GM18868 (cell line): Measurements from ENCODE around the gene SSBP3.

Experiments used
- ATAC-seq: cut with Tn5 transposase; IDR thresholded peaks from one replicate; pipeline ENCODE4 v1.9.1; 2021; ENCODE audit warnings: mild to moderate bottlenecking, moderate library complexity; ENCODE audit not compliant: unreplicated experiment

The SSBP3 gene

DNA sequence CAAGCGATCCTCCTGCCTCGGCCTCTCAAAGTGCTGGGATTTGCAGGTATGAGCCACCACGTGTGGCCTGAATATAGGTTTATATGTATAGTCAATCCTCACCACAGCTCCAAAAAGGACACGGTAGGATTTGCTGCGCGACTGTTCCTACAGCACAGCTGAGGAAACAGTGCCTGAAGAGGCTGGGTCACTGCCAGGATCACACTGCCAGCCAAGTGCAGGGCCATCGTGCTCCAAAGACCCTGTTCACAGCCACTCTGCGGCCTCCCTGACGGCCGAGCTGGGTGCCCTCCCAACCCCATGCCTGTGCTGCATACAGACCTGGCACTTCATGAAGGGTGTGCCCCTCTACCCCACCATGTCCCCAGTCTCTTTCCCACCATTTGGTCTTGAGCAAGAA lies 134.9 kb downstream of the SSBP3 start:
- no peak for ATAC-seq

DNA sequence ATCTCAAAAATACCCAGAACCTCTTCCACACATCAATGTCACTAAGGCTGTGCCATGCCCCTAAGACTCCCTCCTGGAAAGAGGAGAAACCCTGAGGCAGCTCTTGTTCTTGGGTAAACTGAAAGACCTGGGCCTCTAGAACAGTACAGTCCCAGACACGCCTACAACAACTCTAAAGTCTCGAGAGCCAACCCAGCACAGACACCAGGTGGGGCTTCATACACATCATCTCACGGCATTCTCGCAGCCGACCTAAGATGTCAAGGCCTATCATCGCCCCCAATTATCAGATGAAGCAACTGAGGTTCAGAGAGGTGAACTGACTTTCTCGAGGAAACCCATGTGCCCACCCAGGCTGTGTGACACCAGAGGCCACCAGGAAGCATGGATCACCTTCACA lies 135.7 kb downstream of the SSBP3 start:
- ATAC-seq = no peak

DNA sequence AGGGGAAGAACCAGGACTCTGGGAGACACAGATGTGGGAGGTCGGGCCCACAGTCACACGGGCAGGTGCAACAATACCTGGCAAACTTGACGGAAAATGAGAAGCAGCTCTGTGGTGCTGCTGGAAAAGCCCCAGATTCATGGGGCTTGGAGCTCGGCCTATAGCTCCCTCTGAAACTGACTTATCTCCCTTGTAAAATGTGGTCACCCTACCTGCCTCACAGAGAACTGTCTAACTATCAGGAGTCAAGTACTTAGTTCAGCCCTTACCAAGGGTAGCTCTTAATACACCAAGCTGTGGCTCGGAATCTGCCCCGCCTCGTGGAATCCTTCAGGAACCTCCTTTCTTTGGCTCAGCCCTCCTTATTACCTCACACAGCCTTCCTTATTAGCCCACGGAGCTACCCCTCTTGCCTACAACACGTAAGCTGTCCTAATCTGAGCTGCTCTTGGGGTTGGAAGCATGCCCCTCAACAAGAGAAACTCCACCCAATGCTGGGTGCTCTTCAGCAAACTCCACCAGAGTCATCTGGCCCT lies 137.4 kb downstream of the SSBP3 start:
- ATAC-seq = no peak

DNA sequence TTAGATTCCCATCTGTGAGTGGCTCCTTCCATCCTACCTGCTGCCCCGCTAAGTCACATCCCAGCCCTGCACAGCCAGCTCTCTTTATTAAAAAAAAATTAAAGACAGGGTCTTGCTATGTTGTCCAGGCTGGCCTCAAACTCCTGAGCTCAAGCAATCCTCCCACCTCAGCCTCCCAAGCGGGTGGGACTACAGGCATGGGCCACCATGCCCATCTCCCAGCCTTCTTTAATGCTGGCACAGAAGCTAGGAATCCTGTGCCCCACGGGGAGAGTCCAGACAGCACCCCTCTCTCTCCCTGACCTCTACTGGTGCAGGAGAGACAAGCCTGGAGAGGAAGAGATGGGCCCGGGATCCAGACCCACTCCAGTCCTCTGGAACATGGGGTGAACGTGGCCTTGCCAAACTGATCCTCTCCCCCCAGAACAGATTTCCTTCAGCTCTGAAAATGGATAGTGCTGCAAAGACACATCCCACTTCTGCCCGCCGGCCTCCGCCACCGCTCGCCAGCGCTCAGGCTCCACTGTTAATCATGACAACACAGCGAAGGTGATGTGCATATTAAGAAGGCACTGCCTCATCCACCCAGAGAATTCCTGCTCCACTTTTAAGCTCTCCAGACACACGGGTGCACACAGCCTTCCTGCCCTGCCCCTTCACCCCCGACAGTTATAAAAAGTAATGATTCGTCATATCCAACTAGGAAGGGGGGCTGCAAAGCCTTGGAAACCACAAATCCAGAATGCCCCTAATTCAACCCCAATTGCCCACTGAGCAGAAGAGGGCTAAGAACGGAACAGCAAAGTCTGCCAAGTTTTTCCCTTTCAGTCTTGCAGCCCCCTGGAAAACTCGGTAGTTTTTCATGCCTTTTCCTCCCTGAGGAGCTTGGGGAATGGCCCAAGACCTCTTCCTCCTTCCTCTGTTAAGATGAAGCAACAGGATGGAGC lies 138.1 kb downstream of the SSBP3 start:
- no peak for ATAC-seq

- no peak for ATAC-seq
Measured at GRCh38 chr1:54266908-54267307, 139.3 kb downstream of the SSBP3 start.

DNA sequence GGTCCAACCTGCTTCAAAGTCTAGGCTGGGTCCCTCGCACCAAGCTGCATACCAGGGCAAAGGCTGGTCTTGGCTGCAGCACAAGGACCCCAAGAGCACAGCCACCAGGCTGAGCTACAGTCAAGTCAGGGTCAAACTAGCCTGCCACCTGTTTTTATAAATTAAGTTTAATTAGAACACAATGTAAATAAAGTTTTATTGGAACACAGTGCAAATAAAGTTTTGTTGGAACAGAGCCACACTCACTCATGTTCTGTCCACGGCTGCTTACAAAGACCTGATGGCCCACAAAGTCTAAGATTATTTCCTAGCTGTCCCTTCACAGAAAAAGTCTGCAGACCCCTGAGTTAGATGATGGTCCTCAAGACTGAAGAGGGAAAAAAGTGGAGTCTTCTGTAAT lies 140.0 kb downstream of the SSBP3 start:
- ATAC-seq = no peak

DNA sequence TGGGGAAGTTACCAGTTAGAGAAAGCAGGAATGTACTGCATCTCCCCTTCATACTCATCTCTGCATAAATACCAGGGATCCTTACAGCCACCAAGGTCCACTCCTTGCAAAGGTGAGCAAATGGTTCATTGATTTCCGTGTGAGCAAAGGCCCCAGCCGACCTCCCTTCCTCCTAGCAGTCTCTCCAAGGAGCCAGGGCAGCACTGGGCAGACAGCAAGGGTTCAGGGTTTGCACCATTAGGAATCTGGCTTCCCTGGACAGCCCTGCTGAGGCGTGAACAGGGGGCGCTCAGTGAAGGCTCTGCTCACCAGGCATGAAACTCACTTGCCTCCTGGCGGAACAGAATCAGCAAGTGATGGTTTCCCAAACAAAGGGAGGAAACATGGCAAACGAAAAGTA lies 140.5 kb downstream of the SSBP3 start:
- ATAC-seq = no peak

- ATAC-seq = no peak
Measured at GRCh38 chr1:54265126-54265525, 141.1 kb downstream of the SSBP3 start.

GRCh38 chr1:54263601-54264226 lies 142.5 kb downstream of the SSBP3 start:
- no peak for ATAC-seq

- no peak for ATAC-seq
Measured at GRCh38 chr1:54262244-54262643, 143.9 kb downstream of the SSBP3 start.

GRCh38 chr1:54260810-54261209 lies 145.4 kb downstream of the SSBP3 start:
- no peak for ATAC-seq

GRCh38 chr1:54259546-54260140 lies 146.6 kb downstream of the SSBP3 start:
- no peak for ATAC-seq

DNA sequence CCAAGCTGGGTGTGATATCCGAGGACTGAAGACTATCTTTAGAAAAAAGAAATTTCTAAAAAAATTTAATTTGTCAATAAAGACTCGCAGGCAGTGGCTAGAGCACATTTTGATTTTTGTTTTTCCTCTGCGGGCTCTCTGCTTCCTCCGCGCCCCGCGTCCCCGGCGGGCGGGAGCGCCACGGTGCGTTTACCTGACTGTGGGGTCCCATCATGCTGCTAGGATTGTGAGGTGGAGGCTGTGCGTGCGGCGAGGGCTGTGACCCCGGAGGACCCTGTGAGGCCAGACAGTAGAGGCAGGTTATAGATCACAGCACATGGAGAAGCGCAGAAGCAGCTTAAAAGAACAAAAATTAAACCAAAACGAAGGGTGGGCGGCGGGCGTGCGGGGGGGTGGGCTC lies 148.3 kb downstream of the SSBP3 start:
- ATAC-seq = no peak

GRCh38 chr1:54257346-54257620 lies 148.9 kb downstream of the SSBP3 start:
- ATAC-seq = no peak

DNA sequence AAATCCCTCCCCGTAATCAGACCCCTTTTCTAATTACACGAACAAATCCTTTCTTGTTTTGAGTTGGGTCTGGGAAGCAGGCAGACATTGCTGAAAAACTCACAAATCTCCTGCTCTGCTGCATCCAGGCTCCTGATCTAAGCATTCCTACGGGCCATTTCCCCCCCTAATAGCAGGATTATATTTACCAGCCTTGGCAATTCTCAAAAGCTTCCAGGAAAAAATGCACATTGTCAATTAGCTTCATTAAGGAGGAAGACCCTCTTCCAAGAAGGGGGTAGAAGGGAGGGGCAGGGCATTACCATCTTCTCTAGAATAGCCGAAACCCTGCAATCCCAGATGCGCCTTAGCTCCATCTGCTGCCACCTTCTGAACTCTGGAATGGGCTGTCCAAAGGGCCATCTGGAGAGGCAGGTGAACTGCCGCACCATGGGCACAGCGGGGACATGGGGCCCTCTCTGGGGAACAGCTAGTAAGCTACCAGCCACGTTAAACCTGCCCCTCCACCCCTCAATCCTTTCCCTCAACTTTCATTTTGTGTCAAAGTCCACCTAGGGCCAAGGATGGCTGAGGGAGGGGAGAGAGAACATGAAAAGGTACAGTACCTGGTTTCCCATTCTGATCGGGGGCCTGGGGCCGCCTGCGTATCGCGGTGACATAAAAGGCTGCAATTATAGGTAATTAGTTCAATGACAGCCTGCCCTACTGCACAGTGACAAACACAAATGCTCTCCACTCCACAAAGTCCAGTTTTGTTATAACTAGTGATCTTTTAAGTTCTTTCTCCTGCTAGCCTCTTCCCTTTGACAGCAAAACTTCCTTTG lies 149.5 kb downstream of the SSBP3 start:
- ATAC-seq = no peak

- no peak for ATAC-seq
Measured at GRCh38 chr1:54255026-54255702, 151.0 kb downstream of the SSBP3 start.

DNA sequence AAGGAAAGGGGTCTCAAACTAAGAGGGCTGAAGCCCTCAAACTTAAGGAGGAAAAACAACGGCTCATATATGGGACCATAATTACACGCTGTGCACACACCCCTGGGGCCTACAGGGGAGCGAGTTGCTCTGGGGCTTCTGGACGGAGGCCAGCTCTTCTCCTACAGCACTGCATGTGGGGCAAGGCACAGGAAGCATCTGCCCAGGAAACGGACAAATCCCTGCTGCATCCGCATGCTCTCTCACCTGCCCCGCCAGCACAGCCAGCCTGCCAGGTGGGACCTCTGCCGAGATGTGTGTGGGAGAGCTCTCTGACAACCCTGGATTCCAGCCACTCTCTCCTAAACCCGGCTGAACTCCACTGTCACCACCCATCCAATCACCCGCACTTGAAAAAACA lies 152.1 kb downstream of the SSBP3 start:
- no peak for ATAC-seq

GRCh38 chr1:54253480-54253879 lies 152.7 kb downstream of the SSBP3 start:
- ATAC-seq = no peak

DNA sequence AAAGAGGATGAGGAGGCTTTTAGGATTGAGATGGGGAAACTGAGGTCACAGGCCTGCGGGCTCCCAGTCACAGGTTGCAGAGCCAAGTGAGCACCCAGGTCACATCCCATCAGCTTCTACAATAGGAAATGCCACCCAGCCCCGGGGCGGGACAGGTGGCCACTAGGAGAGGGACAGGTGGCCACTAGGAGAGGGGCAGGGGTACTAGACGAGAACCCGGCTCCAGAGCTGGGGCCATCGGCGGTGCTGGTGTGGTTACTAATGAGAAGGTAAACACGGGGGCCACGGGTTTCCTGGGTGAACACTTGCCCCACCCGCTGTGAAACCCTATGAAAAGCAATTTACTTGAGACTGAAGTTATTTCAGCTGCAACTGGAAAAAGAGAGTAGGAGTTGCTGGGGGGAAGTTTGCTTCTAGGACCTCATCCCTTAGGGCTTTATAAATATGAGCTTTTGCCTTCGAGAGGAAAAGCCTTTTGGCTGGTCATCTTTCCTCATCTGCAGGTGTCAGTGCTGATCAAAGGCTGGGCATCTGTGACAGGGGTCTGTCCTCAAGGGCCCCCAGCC lies 153.7 kb downstream of the SSBP3 start:
- ATAC-seq = no peak

DNA sequence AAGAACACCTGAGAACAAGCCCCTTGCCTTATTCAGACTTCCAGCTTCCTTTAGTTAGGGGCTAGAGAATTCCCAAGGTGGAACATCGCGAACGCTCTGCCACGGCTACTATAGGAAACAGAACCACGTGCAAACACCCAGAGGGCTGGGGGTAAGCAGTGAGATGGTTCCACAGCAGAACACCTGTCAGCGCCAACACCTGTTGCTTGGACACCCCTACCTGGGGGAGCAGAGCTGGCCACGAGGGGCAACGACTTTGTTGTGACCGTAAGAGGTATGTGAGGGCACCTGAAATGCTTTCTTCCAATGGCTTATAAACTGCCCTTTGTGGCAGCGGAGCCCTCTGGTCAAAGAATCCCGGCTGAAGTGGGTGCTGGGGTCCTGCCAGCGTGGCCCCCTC lies 155.5 kb downstream of the SSBP3 start:
- no peak for ATAC-seq
